CD14-positive monocyte (primary cell): ENCODE results near the gene TMEM235. TPM values are rescaled to one million over a fixed set of nuclear protein-coding genes. Genes with fewer than 3 reads are reported as not detected.
A peak's percentile ranks its signal among the peaks of the same experiment; 100 is the strongest.

Source experiments
- DNase-seq, 3 donors: peaks; one replicate each; pipeline ENCODE4 v3.0.0-alpha.2; 2011 to 2022
- H2AFZ ChIP-seq: 2 replicates; pipeline ENCODE4 v1.6.0; 2012; ENCODE audit warnings: mild to moderate bottlenecking, low read depth, low read length, inconsistent platforms; ENCODE audit not compliant: insufficient read depth, poor library complexity, severe bottlenecking
- H3K27ac ChIP-seq, 2 donors: 1 replicate in 1 of 2; 2 replicates in 1 of 2; pipeline ENCODE4 v1.5.1; 2012 to 2013; ENCODE audit warnings: low read length in 2 of 2, control low read depth in 1 of 2, inconsistent platforms in 1 of 2, low read depth in 1 of 2, mild to moderate bottlenecking in 1 of 2
- H3K27me3 ChIP-seq, 2 donors: one replicate each; pipeline versions ENCODE4 v1.6.0 to v1.6.1; 2011 to 2013; ENCODE audit warnings: low read length in 2 of 2; ENCODE audit not compliant: control insufficient read depth in 2 of 2, insufficient read depth in 2 of 2
- H3K36me3 ChIP-seq, 2 donors: replicated peaks in 1 of 2; 1 replicate in 1 of 2; 2 replicates in 1 of 2; pipeline versions ENCODE4 v1.5.1 to v1.6.1; 2012 to 2013; ENCODE audit warnings: low read length in 2 of 2, control low read depth in 1 of 2, inconsistent platforms in 1 of 2, mild to moderate bottlenecking in 1 of 2; ENCODE audit not compliant: insufficient read depth in 2 of 2, control insufficient read depth in 1 of 2
- H3K4me1 ChIP-seq, 2 donors: 1 replicate in 1 of 2; 2 replicates in 1 of 2; pipeline versions ENCODE4 v1.5.1 to v1.6.1; 2012 to 2013; ENCODE audit warnings: low read length in 2 of 2, control low read depth in 1 of 2, inconsistent platforms in 1 of 2, mild to moderate bottlenecking in 1 of 2, moderate library complexity in 1 of 2; ENCODE audit not compliant: insufficient read depth in 2 of 2, control insufficient read depth in 1 of 2
- H3K4me2 ChIP-seq: replicated peaks from 2 replicates; pipeline ENCODE3; 2012; ENCODE audit warnings: low read length, moderate library complexity, mild to moderate bottlenecking; ENCODE audit not compliant: poor library complexity, severe bottlenecking; ENCODE audit errors: extremely low read depth
- H3K4me3 ChIP-seq, 3 experiments: fragments of 200-600 bp in 1 of 3; sonication (generic) in 1 of 3; replicated peaks in 1 of 3; 1 replicate in 2 of 3; 2 replicates in 1 of 3; pipeline ENCODE4 v1.5.1; 2011 to 2013; ENCODE audit warnings: low read length in 3 of 3, mild to moderate bottlenecking in 3 of 3, control low read depth in 2 of 3, low read depth in 2 of 3, inconsistent platforms in 1 of 3, moderate library complexity in 1 of 3
- H3K79me2 ChIP-seq: 2 replicates; pipeline ENCODE4 v1.6.0; 2012; ENCODE audit warnings: mild to moderate bottlenecking, control low read depth, inconsistent platforms, low read length, moderate library complexity; ENCODE audit not compliant: insufficient read depth
- H3K9ac ChIP-seq: 2 replicates; pipeline ENCODE4 v1.6.0; 2017; ENCODE audit warnings: low read length, mild to moderate bottlenecking; ENCODE audit not compliant: insufficient read depth, poor library complexity, severe bottlenecking
- H3K9me3 ChIP-seq, 2 donors: replicated peaks in 1 of 2; 1 replicate in 1 of 2; 2 replicates in 1 of 2; pipeline versions ENCODE4 v1.5.1 to v1.6.1; 2012 to 2013; ENCODE audit warnings: low read length in 2 of 2, control low read depth in 1 of 2; ENCODE audit not compliant: control insufficient read depth in 1 of 2, insufficient read depth in 1 of 2
- H4K20me1 ChIP-seq: 2 replicates; pipeline ENCODE4 v1.6.0; 2012; ENCODE audit warnings: mild to moderate bottlenecking, low read length, control low read depth, moderate library complexity; ENCODE audit not compliant: insufficient read depth
- H3K27ac Mint-ChIP-seq, 7 donors: one replicate each; pipeline ENCODE4 v1.8.0; 2020; ENCODE audit warnings: mild to moderate bottlenecking in 7 of 7, mixed read lengths in 7 of 7, moderate library complexity in 6 of 7, inconsistent platforms in 2 of 7
- H3K27me3 Mint-ChIP-seq, 3 donors: one replicate each; pipeline ENCODE4 v1.8.0; 2021 to 2022; ENCODE audit warnings: low read depth in 3 of 3, mild to moderate bottlenecking in 3 of 3, mixed read lengths in 3 of 3, moderate library complexity in 3 of 3, inconsistent platforms in 1 of 3
- H3K36me3 Mint-ChIP-seq, 2 donors: one replicate each; pipeline ENCODE4 v1.8.0; 2020; ENCODE audit warnings: mixed read lengths in 2 of 2, inconsistent platforms in 1 of 2, mild to moderate bottlenecking in 1 of 2
- H3K4me1 Mint-ChIP-seq: one replicate; pipeline ENCODE4 v1.8.0; 2020; ENCODE audit warnings: mild to moderate bottlenecking, mixed read lengths
- H3K4me3 Mint-ChIP-seq, 2 donors: one replicate each; pipeline ENCODE4 v1.8.0; 2020; ENCODE audit warnings: mild to moderate bottlenecking in 2 of 2, mixed read lengths in 2 of 2, moderate library complexity in 1 of 2
- H3K9me3 Mint-ChIP-seq, 7 donors: one replicate each; pipeline ENCODE4 v1.8.0; 2020 to 2022; ENCODE audit warnings: mixed read lengths in 7 of 7, mild to moderate bottlenecking in 6 of 7, moderate library complexity in 6 of 7, inconsistent platforms in 2 of 7
- WGBS: methylation state at CpG from one replicate; pipeline ENCODE4 v1.1.5; 2013; ENCODE audit warnings: missing lambda C conversion rate; ENCODE audit not compliant: insufficient coverage; 5-methylcytosine and 5-hydroxymethylcytosine counted together
- intact Hi-C, 2 donors: fragments of 100-400 bp; cut with micrococcal nuclease; formaldehyde crosslinking; loops; one replicate each; pipeline versions ENCODE4 v1.15.0 to v1.15.1; 2023
- polyA plus RNA-seq, 3 donors: library from polyadenylated mRNA; depleted of rRNA in 1 of 3; unstranded in 2 of 3; stranded (reverse) in 1 of 3; fragments of 300-500 nt in 2 of 3; fragments of >200 nt in 1 of 3; fragmentation: Illumina TruSeq in 2 of 3; gene quantifications; 1 replicate in 2 of 3; 2 replicates in 1 of 3; pipeline ENCODE4 v1.2.3, GENCODE V29; 2012 to 2021
- TF ChIP-seq, protein P1 (sequence below): fragments of 200-600 bp; IDR thresholded peaks from one replicate; pipeline ENCODE4 v1.8.0; 2022; ENCODE audit warnings: antibody characterized with exemption, mild to moderate bottlenecking

Gene TMEM235
- polyA plus RNA-seq, 3 donors: not detected

DNA sequence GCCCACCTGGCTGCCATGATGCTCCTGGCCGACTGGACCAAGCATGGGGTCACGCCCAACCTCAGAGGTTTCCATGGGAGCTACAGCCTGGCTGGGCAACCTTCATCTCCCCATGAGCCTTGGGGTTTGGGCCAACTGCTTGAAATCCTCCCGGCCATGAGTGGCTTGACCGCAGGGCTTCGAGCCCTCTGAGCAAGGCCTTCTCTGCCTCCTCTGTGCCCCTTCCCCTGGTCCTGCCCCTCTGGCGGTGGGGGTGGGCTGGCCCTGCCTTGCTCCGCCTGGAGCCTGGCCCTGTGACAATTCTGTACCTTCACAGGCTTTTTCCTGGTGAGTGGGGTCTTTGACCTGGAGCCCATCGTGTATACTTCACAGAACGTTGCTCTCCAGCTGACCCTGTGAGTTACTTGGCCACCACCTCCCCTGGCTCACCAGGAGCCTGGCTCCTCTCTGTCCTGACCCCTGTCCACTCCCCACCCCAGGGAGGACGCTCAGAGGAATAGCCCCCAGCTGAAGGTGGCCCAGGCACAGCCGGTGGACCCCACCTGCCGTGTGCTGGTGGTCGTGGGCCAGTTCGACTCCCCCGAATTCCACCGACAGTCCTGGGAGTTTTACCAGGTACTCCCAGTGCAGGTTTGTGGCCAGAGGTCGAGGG, 26.2 kb upstream of the TMEM235 start:
- WGBS: 98% methylated on average over 16 of the region's 17 CpGs
- Histone ChIP-seq H3K79me2 (no peaks in the 10 kb centered on the region), H3K4me3 (no peak overlapping the region), H4K20me1 (no peaks in the 10 kb centered on the region), H3K9ac (no peak overlapping the region), H3K36me3 (peaks cover 5 to 10% of the 10 kb centered on the region in 2 donors), H2AFZ (no peak overlapping the region), H3K4me1 (peaks cover 4 to 5% of the 10 kb centered on the region in 2 donors), H3K27me3 (no peaks in the 10 kb centered on the region), H3K27ac (no peak overlapping the region), H3K9me3 (no peaks in the 10 kb centered on the region), H3K4me2 (no peak overlapping the region)
- peaks cover 0 to 3% (median 3%) of the 10 kb centered on the region in 3 donors for H3K27me3 Mint-ChIP-seq
- TF ChIP-seq, protein P1, sequence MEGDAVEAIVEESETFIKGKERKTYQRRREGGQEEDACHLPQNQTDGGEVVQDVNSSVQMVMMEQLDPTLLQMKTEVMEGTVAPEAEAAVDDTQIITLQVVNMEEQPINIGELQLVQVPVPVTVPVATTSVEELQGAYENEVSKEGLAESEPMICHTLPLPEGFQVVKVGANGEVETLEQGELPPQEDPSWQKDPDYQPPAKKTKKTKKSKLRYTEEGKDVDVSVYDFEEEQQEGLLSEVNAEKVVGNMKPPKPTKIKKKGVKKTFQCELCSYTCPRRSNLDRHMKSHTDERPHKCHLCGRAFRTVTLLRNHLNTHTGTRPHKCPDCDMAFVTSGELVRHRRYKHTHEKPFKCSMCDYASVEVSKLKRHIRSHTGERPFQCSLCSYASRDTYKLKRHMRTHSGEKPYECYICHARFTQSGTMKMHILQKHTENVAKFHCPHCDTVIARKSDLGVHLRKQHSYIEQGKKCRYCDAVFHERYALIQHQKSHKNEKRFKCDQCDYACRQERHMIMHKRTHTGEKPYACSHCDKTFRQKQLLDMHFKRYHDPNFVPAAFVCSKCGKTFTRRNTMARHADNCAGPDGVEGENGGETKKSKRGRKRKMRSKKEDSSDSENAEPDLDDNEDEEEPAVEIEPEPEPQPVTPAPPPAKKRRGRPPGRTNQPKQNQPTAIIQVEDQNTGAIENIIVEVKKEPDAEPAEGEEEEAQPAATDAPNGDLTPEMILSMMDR: no peak
- H3K9me3 Mint-ChIP-seq: peaks cover 0 to under 1% (median 0%) of the 10 kb centered on the region in 7 donors
- intact Hi-C loops: no loop called here
- peaks cover 2% of the 10 kb centered on the region for H3K4me1 Mint-ChIP-seq
- DNase-seq: no peak
- no peak overlapping the region for H3K27ac Mint-ChIP-seq
- H3K36me3 Mint-ChIP-seq: peaks cover 15 to 18% of the 10 kb centered on the region in 2 donors
- H3K4me3 Mint-ChIP-seq: no peak overlapping the region

DNA sequence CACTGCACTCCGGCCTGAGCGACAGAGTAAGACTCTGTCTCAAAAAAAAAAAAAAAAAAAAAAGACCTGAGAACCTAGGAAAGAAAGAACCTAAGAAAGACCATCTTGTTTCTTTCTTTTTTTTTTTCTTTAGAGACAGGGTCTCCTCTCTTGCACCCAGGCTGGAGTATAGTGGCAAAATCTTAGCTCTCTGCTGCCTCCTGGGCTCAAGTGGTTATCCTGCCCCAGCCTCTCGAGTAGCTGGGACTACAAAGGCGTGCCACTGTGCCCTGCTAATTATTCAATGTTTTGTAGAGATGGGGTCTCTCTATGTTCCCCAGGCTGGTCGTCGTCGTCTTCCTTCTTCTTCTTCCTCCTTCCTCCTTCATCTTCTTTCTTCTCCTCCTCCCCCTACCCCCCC, 25.1 kb upstream of the TMEM235 start:
- intact Hi-C loops: no loop called here
- TF ChIP-seq, protein P1: no peak

More for the DNA sequence above, 25.1 kb upstream of the TMEM235 start:
- no peak overlapping the region for H3K4me3 Mint-ChIP-seq
- H3K4me2 ChIP-seq: no peak overlapping the region
- peak overlapping the region in 2 of 7 donors; percentile 49 to 69 for H3K27ac Mint-ChIP-seq
- H3K36me3 ChIP-seq: peaks cover 5 to 10% of the 10 kb centered on the region in 2 donors
- H3K4me1 Mint-ChIP-seq: no peaks in the 10 kb centered on the region
- H3K9ac ChIP-seq: no peak overlapping the region
- no peak overlapping the region for H3K27ac ChIP-seq
- no peaks in the 10 kb centered on the region for H3K4me1 ChIP-seq
- peaks cover 15 to 18% of the 10 kb centered on the region in 2 donors for H3K36me3 Mint-ChIP-seq
- no peaks in the 10 kb centered on the region for H3K27me3 ChIP-seq
- H3K79me2 ChIP-seq: no peaks in the 10 kb centered on the region
- no peak overlapping the region for H2AFZ ChIP-seq
- no peaks in the 10 kb centered on the region for H3K9me3 ChIP-seq
- H3K9me3 Mint-ChIP-seq: no peaks in the 10 kb centered on the region
- no peak for DNase-seq
- H4K20me1 ChIP-seq: no peaks in the 10 kb centered on the region
- 47% methylated on average over 3 of the region's 7 CpGs for WGBS
- H3K27me3 Mint-ChIP-seq: peaks cover 0 to 5% (median 3%) of the 10 kb centered on the region in 3 donors
- H3K4me3 ChIP-seq: no peak overlapping the region
